ENCODE results near the gene LSS.
"Not testable (repeated sequence)": the region's sequence is repeated elsewhere in the genome, so short reads cannot be mapped to it uniquely, and the experiment has no call there.

The LSS gene

GRCh38 chr21:46185716-46186115 lies 42.9 kb downstream of the LSS start:
- DNase-seq (ENCODE audit: low spot score), result no peak

- peak; percentile 89 for DNase-seq (ENCODE audit: low spot score)
Observed at GRCh38 chr21:46184625-46185555, 43.7 kb downstream of the LSS start.

- peak; percentile 90 for DNase-seq (ENCODE audit: low spot score)
Observed at GRCh38 chr21:46183910-46184624, 44.5 kb downstream of the LSS start, which contains the start of gene SPATC1L. Gene SPATC1L, minus strand, starts transcription at chr21:46184459. Its CDS starts 1,643 bp downstream, at chr21:46182816.

- peak; percentile 9 for DNase-seq (ENCODE audit: low spot score)
Observed at GRCh38 chr21:46183337-46183909, 45.2 kb downstream of the LSS start.

- no peak for DNase-seq (ENCODE audit: low spot score)
Observed at GRCh38 chr21:46182548-46183336, 45.8 kb downstream of the LSS start.

GRCh38 chr21:46181953-46182547 lies 46.5 kb downstream of the LSS start:
- DNase-seq (ENCODE audit: low spot score), result no peak

- peak; percentile 1 for DNase-seq (ENCODE audit: low spot score)
Observed at GRCh38 chr21:46181436-46181835, 47.1 kb downstream of the LSS start.

GRCh38 chr21:46180778-46181391 lies 47.7 kb downstream of the LSS start:
- DNase-seq (ENCODE audit: low spot score), result peak; percentile 1

GRCh38 chr21:46180079-46180722 lies 48.4 kb downstream of the LSS start:
- peak; percentile 1 for DNase-seq (ENCODE audit: low spot score)

GRCh38 chr21:46179708-46180078 lies 48.9 kb downstream of the LSS start:
- no peak for DNase-seq (ENCODE audit: low spot score)

- DNase-seq (ENCODE audit: low spot score), result no peak
Observed at GRCh38 chr21:46178961-46179360, 49.6 kb downstream of the LSS start.

GRCh38 chr21:46176443-46177129 lies 52.0 kb downstream of the LSS start:
- DNase-seq (ENCODE audit: low spot score), result not testable (repeated sequence)

GRCh38 chr21:46173573-46173972 lies 55.0 kb downstream of the LSS start:
- DNase-seq (ENCODE audit: low spot score), result no peak

GRCh38 chr21:46172863-46173528 lies 55.6 kb downstream of the LSS start:
- DNase-seq (ENCODE audit: low spot score), result no peak

GRCh38 chr21:46171996-46172862 lies 56.3 kb downstream of the LSS start:
- no peak for DNase-seq (ENCODE audit: low spot score)

- no peak for DNase-seq (ENCODE audit: low spot score)
Observed at GRCh38 chr21:46171585-46171984, 57.0 kb downstream of the LSS start.

- DNase-seq (ENCODE audit: low spot score), result not testable (repeated sequence)
Observed at GRCh38 chr21:46170436-46171193, 58.0 kb downstream of the LSS start.

All from GM03348 (cell line).